SU-DHL-6 (cell line): ENCODE results near the gene RPS6KA2.

Experiments used
- H2AFZ ChIP-seq: fragments of 200-600 bp; sonication (generic); 2 replicates; pipeline ENCODE4 v1.6.1; 2014; ENCODE audit warnings: low read depth, mild to moderate bottlenecking, moderate library complexity, mixed read lengths, antibody characterized with exemption, low read length; ENCODE audit not compliant: severe bottlenecking
- H3F3A ChIP-seq: fragments of 200-600 bp; shearing (Covaris generic); 2 replicates; pipeline ENCODE4 v1.6.0; 2016; ENCODE audit warnings: antibody characterized with exemption, mild to moderate bottlenecking; ENCODE audit not compliant: insufficient read depth
- H3K27ac ChIP-seq: fragments of 200-600 bp; sonication (generic); 2 replicates; pipeline ENCODE4 v1.5.1; 2016; ENCODE audit warnings: low read depth, mild to moderate bottlenecking, low read length, moderate library complexity, mixed read lengths
- H3K27me3 ChIP-seq: fragments of 200-600 bp; sonication (generic), shearing (Covaris generic); 2 replicates; pipeline ENCODE4 v1.6.0; 2014; ENCODE audit warnings: mild to moderate bottlenecking, low read length
- H3K36me3 ChIP-seq: fragments of 200-600 bp; sonication (generic); 2 replicates; pipeline ENCODE4 v1.6.1; 2014; ENCODE audit warnings: mild to moderate bottlenecking, low read length, mixed read lengths
- H3K4me2 ChIP-seq: fragments of 300-600, 200-600 bp; shearing (Covaris generic), sonication (generic); 2 replicates; pipeline ENCODE4 v1.6.0; 2014; ENCODE audit warnings: low read length, low read depth, mild to moderate bottlenecking; ENCODE audit not compliant: poor library complexity, severe bottlenecking
- H3K4me3 ChIP-seq: fragments of 200-600 bp; sonication (generic); 2 replicates; pipeline ENCODE4 v1.5.1; 2014; ENCODE audit warnings: antibody characterized with exemption, low read length, mild to moderate bottlenecking, mixed read lengths; ENCODE audit not compliant: insufficient read depth, poor library complexity, severe bottlenecking
- H3K79me2 ChIP-seq: fragments of 200-600 bp; sonication (generic); 2 replicates; pipeline ENCODE4 v1.6.1; 2014; ENCODE audit warnings: mild to moderate bottlenecking, low read length, moderate library complexity; ENCODE audit not compliant: insufficient read depth
- H3K9ac ChIP-seq: fragments of 200-600 bp; sonication (generic); 2 replicates; pipeline ENCODE4 v1.7.0; 2014; ENCODE audit warnings: mild to moderate bottlenecking, low read length
- H3K9me2 ChIP-seq: fragments of 200-600 bp; sonication (generic); replicated peaks from 2 replicates; pipeline ENCODE4 v1.6.1; 2014; ENCODE audit warnings: low read length; ENCODE audit not compliant: insufficient read depth
- H3K9me3 ChIP-seq: fragments of 200-600 bp; sonication (generic); 2 replicates; pipeline ENCODE4 v1.6.1; 2014; ENCODE audit warnings: low read length, mixed read lengths; ENCODE audit not compliant: insufficient read depth
- H4K20me1 ChIP-seq: fragments of 200-600 bp; sonication (generic); 2 replicates; pipeline ENCODE4 v1.6.1; 2014; ENCODE audit warnings: low read depth, mild to moderate bottlenecking, antibody characterized with exemption, low read length, moderate library complexity, mixed read lengths
- CTCF ChIP-seq: fragments of 200-600 bp; sonication (generic); IDR thresholded peaks from one replicate; pipeline ENCODE4 v1.5.1; 2017; ENCODE audit warnings: antibody characterized with exemption, mild to moderate bottlenecking, low read length, moderate library complexity; ENCODE audit not compliant: insufficient read depth, poor library complexity, severe bottlenecking
- EZH2phosphoT487 ChIP-seq: fragments of 200-600 bp; sonication (generic), shearing (Covaris generic); conservative IDR thresholded peaks from 2 replicates; pipeline ENCODE4 v1.6.1; 2018; ENCODE audit warnings: mild to moderate bottlenecking, antibody characterized with exemption, low read length, moderate library complexity, mixed read lengths

Gene RPS6KA2

GRCh38 chr6:166603043-166603690 is 23.9 kb downstream of the RPS6KA2 start:
- no peaks in the 10 kb centered on the region for H3K27me3 ChIP-seq
- H3K9me2 ChIP-seq = no peaks in the 10 kb centered on the region
- TF ChIP-seq CTCF = no peak
- TF ChIP-seq EZH2phosphoT487 = no peak
- no peaks in the 10 kb centered on the region for H3F3A ChIP-seq
- no peak overlapping the region for H3K4me3 ChIP-seq
- H4K20me1 ChIP-seq = no peaks in the 10 kb centered on the region
- H3K27ac ChIP-seq = no peak overlapping the region
- no peaks in the 10 kb centered on the region for H3K79me2 ChIP-seq
- H3K9me3 ChIP-seq = no peaks in the 10 kb centered on the region
- H3K4me2 ChIP-seq = no peak overlapping the region
- H3K9ac ChIP-seq = no peak overlapping the region
- no peak overlapping the region for H2AFZ ChIP-seq
- no peaks in the 10 kb centered on the region for H3K36me3 ChIP-seq

- H3K27ac ChIP-seq = no peak overlapping the region
- H3K9ac ChIP-seq = no peak overlapping the region
- H3K9me2 ChIP-seq = no peaks in the 10 kb centered on the region
- H3K79me2 ChIP-seq = no peaks in the 10 kb centered on the region
- no peak overlapping the region for H3K4me3 ChIP-seq
- H3K27me3 ChIP-seq = no peaks in the 10 kb centered on the region
- H3K9me3 ChIP-seq = no peaks in the 10 kb centered on the region
- no peak overlapping the region for H2AFZ ChIP-seq
- H3K36me3 ChIP-seq = no peaks in the 10 kb centered on the region
- H3F3A ChIP-seq = no peaks in the 10 kb centered on the region
- H4K20me1 ChIP-seq = no peaks in the 10 kb centered on the region
- H3K4me2 ChIP-seq = no peak overlapping the region
- TF ChIP-seq CTCF = no peak
- TF ChIP-seq EZH2phosphoT487 = no peak
Measured at GRCh38 chr6:166601956-166602355, 25.1 kb downstream of the RPS6KA2 start.

- Histone ChIP-seq H3K27ac (no peak overlapping the region), H3K4me2 (no peak overlapping the region), H3K27me3 (no peaks in the 10 kb centered on the region), H2AFZ (no peak overlapping the region), H3K79me2 (no peaks in the 10 kb centered on the region), H3K9me3 (no peaks in the 10 kb centered on the region), H3K36me3 (no peaks in the 10 kb centered on the region), H3K4me3 (no peak overlapping the region), H3F3A (no peaks in the 10 kb centered on the region), H4K20me1 (no peaks in the 10 kb centered on the region), H3K9ac (no peak overlapping the region), H3K9me2 (no peaks in the 10 kb centered on the region)
- TF ChIP-seq EZH2phosphoT487 (no peak), CTCF (no peak)
Measured at GRCh38 chr6:166600931-166601330, 26.1 kb downstream of the RPS6KA2 start.
